Adrenal gland (tissue), 12 donors: ENCODE data around the gene ARFGEF3. TPM values are rescaled to one million over a fixed set of nuclear protein-coding genes. Genes with fewer than 3 reads are reported as not detected.

Experiments
- DNase-seq, 7 donors: peaks; one replicate each; pipeline ENCODE4 v3.0.0-alpha.2; 2019 to 2020
- H3K27ac ChIP-seq, 5 donors: fragments of 200-600 bp; sonication (generic) in 4 of 5; 1 replicate in 3 of 5; 2 replicates in 2 of 5; pipeline versions ENCODE4 v1.5.1 to v1.8.0; 2016 to 2020; ENCODE audit warnings: mild to moderate bottlenecking in 1 of 5
- H3K27me3 ChIP-seq: fragments of 200-600 bp; 2 replicates; pipeline ENCODE4 v1.8.0; 2021
- H3K36me3 ChIP-seq, 2 donors: fragments of 200-600 bp; replicated peaks in 1 of 2; 1 replicate in 1 of 2; 2 replicates in 1 of 2; pipeline versions ENCODE4 v1.5.1 to v1.8.0; 2018 to 2022
- H3K4me1 ChIP-seq, 2 donors: fragments of 200-600 bp; replicated peaks in 1 of 2; 1 replicate in 1 of 2; 2 replicates in 1 of 2; pipeline versions ENCODE4 v1.5.1 to v1.8.0; 2018 to 2021
- H3K4me3 ChIP-seq, 4 donors: fragments of 200-600 bp; sonication (generic) in 3 of 4; one replicate each; pipeline ENCODE4 v1.5.1; 2016 to 2018
- H3K9me3 ChIP-seq, 3 donors: fragments of 200-600 bp; sonication (generic) in 1 of 3; replicated peaks in 1 of 3; 1 replicate in 2 of 3; 2 replicates in 1 of 3; pipeline versions ENCODE4 v1.5.1 to v1.8.0; 2016 to 2021
- CTCF ChIP-seq, 6 experiments: fragments of 450-650 bp in 4 of 6; fragments of 200-600 bp in 2 of 6; sonication (generic) in 1 of 6; IDR thresholded peaks; 1 replicate in 5 of 6; 2 replicates in 1 of 6; pipeline versions ENCODE4 v1.5.1 to v1.8.0; 2016 to 2021; ENCODE audit warnings: antibody characterized with exemption in 6 of 6, mild to moderate bottlenecking in 2 of 6, moderate library complexity in 1 of 6
- POLR2A ChIP-seq, 2 donors: fragments of 450-650 bp; IDR thresholded peaks; one replicate each; pipeline ENCODE4 v1.6.1; 2017; ENCODE audit warnings: antibody characterized with exemption in 2 of 2, mild to moderate bottlenecking in 2 of 2, moderate library complexity in 1 of 2
- WGBS, 4 donors: extraction: QIAGEN DNeasy Blood & Tissue Kit in 2 of 4; methylation state at CpG; one replicate each; pipeline versions ENCODE4 v1.1.5 to v1.1.7; 2013 to 2017; 5-methylcytosine and 5-hydroxymethylcytosine counted together
- intact Hi-C, 2 donors: fragments of 100-400 bp; cut with DNase I; formaldehyde crosslinking; loops; one replicate each; pipeline versions ENCODE4 v1.14.1 to v1.15.0; 2022 to 2023
- polyA plus RNA-seq, 3 donors: library from polyadenylated mRNA; stranded (reverse); fragments of 200-250 nt in 2 of 3; fragments of 350-450 nt in 1 of 3; fragmentation: Illumina TruSeq in 1 of 3; extraction: RNeasy Lipid Tissue Mini Kit (QIAGEN cat#74804) in 1 of 3; gene quantifications; one replicate each; pipeline ENCODE4 v1.2.3, GENCODE V29; 2013 to 2014
- total RNA-seq, 9 donors: library from RNA; depleted of rRNA in 4 of 9; stranded (reverse); fragments of >200 nt in 4 of 9; fragments of 120-200 nt in 1 of 9; fragmentation: NEBNext Ultra II Directional in 1 of 9; extraction: Animal tissue kit (Norgen Biotek cat#: 25700) in 1 of 9; gene quantifications; one replicate each; pipeline versions ENCODE4 v1.1.0 to v1.2.4, GENCODE V29; 2013 to 2023
- donor health status: healthy with polysubstance abuse.
- donor health status: Bipolar disorder and iron deficiency.
- donor health status: DM: yes; HTN: yes; CAD: no.
- donor health status: DM: no; HTN: no; CAD: no.
- donor health status: DM: no; HTN: no; CAD: no.
- donor health status: DM: yes; HTN: yes; CAD: no.

Gene ARFGEF3
- total and polyA plus RNA-seq, 12 donors, result 0.06 to 10.9 (median 0.91) TPM; not detected in 1

GRCh38 chr6:138374230-138374629, 212.5 kb downstream of the ARFGEF3 start:
- Histone ChIP-seq H3K4me1 (no peaks in the 10 kb centered on the region), H3K9me3 (no peaks in the 10 kb centered on the region), H3K27ac (no peak overlapping the region), H3K36me3 (no peaks in the 10 kb centered on the region), H3K27me3 (no peaks in the 10 kb centered on the region), H3K4me3 (no peak overlapping the region)
- TF ChIP-seq POLR2A (IDR thresholded peaks at IDR 0.05) (no peak), CTCF (IDR thresholded peaks at IDR 0.05) (no peak)
- intact Hi-C loops, result no loop called here
- DNase-seq, result no peak

GRCh38 chr6:138374815-138375214, 213.1 kb downstream of the ARFGEF3 start:
- H3K27me3 ChIP-seq, result no peaks in the 10 kb centered on the region
- WGBS, 4 donors, result 87 to 94% (median 92%) methylated on average over 2 of the region's 2 CpGs
- H3K9me3 ChIP-seq, result no peaks in the 10 kb centered on the region
- H3K36me3 ChIP-seq, result no peaks in the 10 kb centered on the region
- no peak for DNase-seq
- intact Hi-C loops, result no loop called here
- no peak overlapping the region for H3K27ac ChIP-seq
- H3K4me1 ChIP-seq, result no peaks in the 10 kb centered on the region
- TF ChIP-seq POLR2A (IDR thresholded peaks at IDR 0.05) (no peak), CTCF (IDR thresholded peaks at IDR 0.05) (no peak)
- H3K4me3 ChIP-seq, result no peak overlapping the region

- intact Hi-C loops, result no loop called here
- Histone ChIP-seq H3K9me3 (no peaks in the 10 kb centered on the region), H3K36me3 (no peaks in the 10 kb centered on the region), H3K27ac (no peak overlapping the region), H3K4me3 (no peak overlapping the region), H3K4me1 (no peaks in the 10 kb centered on the region), H3K27me3 (no peaks in the 10 kb centered on the region)
- DNase-seq, result no peak
- no peak for TF ChIP-seq CTCF (IDR thresholded peaks at IDR 0.05)
- no peak for TF ChIP-seq POLR2A (IDR thresholded peaks at IDR 0.05)
Measured at GRCh38 chr6:138377042-138377441, 215.3 kb downstream of the ARFGEF3 start.

GRCh38 chr6:138377844-138378243, 216.1 kb downstream of the ARFGEF3 start, which contains the start of gene SMIM28:
Gene SMIM28, plus strand, starts transcription at chr6:138377905. Its CDS starts 168 bp downstream, at chr6:138378073.
- H3K4me3 ChIP-seq, result no peak within 1 kb of the TSS
- H3K27me3 ChIP-seq, result no peaks in the 10 kb centered on the region
- DNase-seq, result no peak
- TF ChIP-seq POLR2A (IDR thresholded peaks at IDR 0.05) (no peak), CTCF (IDR thresholded peaks at IDR 0.05) (no peak)
- no peaks in the 10 kb centered on the region for H3K36me3 ChIP-seq
- intact Hi-C loops, result no loop called here
- H3K4me1 ChIP-seq, result no peaks in the 10 kb centered on the region
- WGBS, 4 donors, result 78 to 88% (median 85%) methylated on average over 3 to 6 of the region's 6 CpGs
- no peaks in the 10 kb centered on the region for H3K9me3 ChIP-seq
- H3K27ac ChIP-seq, result no peak within 1 kb of the TSS
